ENCODE results near the gene AP1G1. TPM values are rescaled to one million over a fixed set of nuclear protein-coding genes. Genes with fewer than 3 reads are reported as not detected.

AP1G1 gene
- total and polyA plus RNA-seq, 2 of the 8 experiments (the other 6 are each of a cell fraction or from before 2014, with no cell fraction given) = 43.9 to 68.4 TPM

GRCh38 chr16:71726476-71727315 is 81.9 kb downstream of the AP1G1 start:
- no peak overlapping the region for H3K23ac ChIP-seq (ENCODE audit: insufficient read length)
- no peak overlapping the region for H4K91ac ChIP-seq (replicated peaks; ENCODE audit: insufficient read length, low read length)
- no peaks in the 10 kb centered on the region for H3K9me3 ChIP-seq (ENCODE audit: insufficient read depth in 2 of 2, low read depth in 1 of 2, low read length in 1 of 2)
- peaks cover 3% of the 10 kb centered on the region; the same call in 1 of the 2 replicates for H3K23me2 ChIP-seq (ENCODE audit: low read depth, low read length)
- H3K4me3 ChIP-seq (ENCODE audit: extremely low read depth in 1 of 4, insufficient read depth in 2 of 4, low read depth in 3 of 4, low read length in 4 of 4) = no peak overlapping the region
- no peak overlapping the region for H2BK120ac ChIP-seq (replicated peaks; ENCODE audit: low read depth, low read length)
- H3K56ac ChIP-seq (replicated peaks; ENCODE audit: insufficient read length, low read depth, low read length) = no peak overlapping the region
- peaks cover 0 to 3% (median 1%) of the 10 kb centered on the region in 4 experiments; a peak in 2 of 7 replicates for H3K4me1 ChIP-seq (replicated peaks in 1 of 4; ENCODE audit: control insufficient read depth in 3 of 4, insufficient read depth in 4 of 4, low read length in 3 of 4)
- H3K79me2 ChIP-seq (ENCODE audit: control insufficient read depth in 1 of 2, insufficient read depth in 2 of 2, low read length in 2 of 2) = peaks cover 0 to 5% of the 10 kb centered on the region in 2 experiments; a peak in 2 of 4 replicates
- no peak overlapping the region for H4K8ac ChIP-seq (ENCODE audit: extremely low read depth, insufficient read depth, low read length)
- CTCF ChIA-PET (ENCODE audit: partially characterized antibody) = interaction anchor here (0.7 to 1.4 kb wide), 5 partner anchors 55 to 162 kb away, joined by 3 to 4 read pairs (median 3); no protein-coding TSS in a partner anchor
- H3K36me3 ChIP-seq (ENCODE audit: control insufficient read depth in 2 of 4, insufficient read depth in 4 of 4, low read length in 3 of 4) = peaks cover 0 to 4% (median under 1%) of the 10 kb centered on the region in 4 experiments; a peak in 2 of 8 replicates
- no peak for FAIRE-seq
- no peak overlapping the region for H3K27ac ChIP-seq (ENCODE audit: low read depth, low read length)
- no peak overlapping the region for H2BK5ac ChIP-seq (ENCODE audit: low read depth, low read length)
- no peak overlapping the region for H4K5ac ChIP-seq (ENCODE audit: insufficient read length, low read depth, low read length)
- no peaks in the 10 kb centered on the region; a peak in 3 of 7 replicates for H3K27me3 ChIP-seq (replicated peaks in 1 of 4; ENCODE audit: control insufficient read depth in 3 of 4, extremely low read depth in 1 of 4, insufficient read depth in 3 of 4, low read length in 3 of 4)
- no peak overlapping the region for H2BK15ac ChIP-seq (ENCODE audit: low read length)
- H3K4ac ChIP-seq (replicated peaks; ENCODE audit: insufficient read length, low read depth, low read length) = no peak overlapping the region
- H2BK20ac ChIP-seq (ENCODE audit: low read length) = no peak overlapping the region
- H2AFZ ChIP-seq (ENCODE audit: low read length) = no peak overlapping the region
- H3K4me2 ChIP-seq (ENCODE audit: insufficient read depth in 1 of 2, low read depth in 2 of 2, low read length in 2 of 2) = no peak overlapping the region
- no peak overlapping the region for H2AK5ac ChIP-seq (ENCODE audit: low read depth, low read length)
- no peak overlapping the region for H3K9ac ChIP-seq (replicated peaks in 1 of 4; ENCODE audit: extremely low read depth in 1 of 4, low read depth in 3 of 4, low read length in 3 of 4)
- no peak overlapping the region for H3K18ac ChIP-seq (ENCODE audit: extremely low read depth, low read length)
- POLR2A ChIA-PET (ENCODE audit: partially characterized antibody) = interaction anchor here (1.1 kb wide), 1 partner anchor 15 kb away, joined by 3 read pairs; no protein-coding TSS in a partner anchor
- H4K20me1 ChIP-seq (replicated peaks in 1 of 2; ENCODE audit: control insufficient read depth in 1 of 2, insufficient read depth in 2 of 2, low read length in 2 of 2) = peaks cover 0 to 1% of the 10 kb centered on the region in 2 experiments
- no peak overlapping the region for H3K14ac ChIP-seq (ENCODE audit: insufficient read length)
- no peak for DNase-seq (ENCODE audit: low read depth in 1 of 2, low spot score in 2 of 2)
- H2BK12ac ChIP-seq (ENCODE audit: low read depth, low read length) = no peak overlapping the region
- 89% methylated on average over 4 of the region's 4 CpGs; no CpG with 5 or more reads in 1 of the 2 experiments for WGBS, 2 experiments (ENCODE audit: extremely low coverage in 1 of 2, insufficient coverage in 1 of 2, insufficient read length in 1 of 2, insufficient replicate concordance in 2 of 2, low coverage in 1 of 2, low lambda C conversion rate in 2 of 2, missing lambda C conversion rate in 1 of 2)
- no peaks in the 10 kb centered on the region for H3K79me1 ChIP-seq (ENCODE audit: low read depth, low read length)
- TF ChIP-seq CREB1 (IDR thresholded peaks at IDR 0.05) = no peak
- no peak for TF ChIP-seq CHD1 (IDR thresholded peaks at IDR 0.05; ENCODE audit: low read depth, low read length)
- no peak for TF ChIP-seq SP4 (IDR thresholded peaks at IDR 0.05; ENCODE audit: low read length)
- TF ChIP-seq RAD21 (IDR thresholded peaks at IDR 0.05 in 1 of 2, conservative IDR thresholded peaks at IDR 0.05 in 1 of 2; ENCODE audit: low read depth in 2 of 2, low read length in 2 of 2) = no peak
- TF ChIP-seq CBX5 (IDR thresholded peaks at IDR 0.05; ENCODE audit: low read depth, low read length) = no peak
- no peak for TF ChIP-seq KDM1A (IDR thresholded peaks at IDR 0.05; ENCODE audit: borderline replicate concordance, low read length)
- TF ChIP-seq KDM4A (IDR thresholded peaks at IDR 0.05; ENCODE audit: low read depth, low read length, severe bottlenecking) = no peak
- no peak for TF ChIP-seq SIN3A (conservative IDR thresholded peaks at IDR 0.05 in 1 of 2, IDR thresholded peaks at IDR 0.05 in 1 of 2; ENCODE audit: low read depth in 1 of 2, low read length in 2 of 2)
- TF ChIP-seq TCF12 (IDR thresholded peaks at IDR 0.05; ENCODE audit: low read depth, low read length) = no peak
- TF ChIP-seq USF2 (IDR thresholded peaks at IDR 0.05; ENCODE audit: low read length) = no peak
